GM19023 (cell line): ENCODE data around the gene KRTAP5-8.
"Not testable (repeated sequence)": the region's sequence is repeated elsewhere in the genome, so short reads cannot be mapped to it uniquely, and the experiment has no call there.

Experiments used
- ATAC-seq: cut with Tn5 transposase; IDR thresholded peaks from one replicate; pipeline ENCODE4 v1.9.1; 2021; ENCODE audit warnings: mild to moderate bottlenecking, moderate library complexity; ENCODE audit not compliant: unreplicated experiment

Gene KRTAP5-8

GRCh38 chr11:71542879-71543777 lies 5.3 kb downstream of the KRTAP5-8 start:
- ATAC-seq, result no peak

GRCh38 chr11:71543866-71544265 lies 6.0 kb downstream of the KRTAP5-8 start:
- no peak for ATAC-seq

- ATAC-seq, result no peak
Measured at GRCh38 chr11:71544525-71545214, 6.8 kb downstream of the KRTAP5-8 start.

- no peak for ATAC-seq
Measured at GRCh38 chr11:71545405-71545966, 7.7 kb downstream of the KRTAP5-8 start.

- ATAC-seq, result no peak
Measured at GRCh38 chr11:71548120-71548519, 10.3 kb downstream of the KRTAP5-8 start, which contains the start of gene KRTAP5-9. KRTAP5-9 (plus strand) TSS chr11:71548420; CDS start chr11:71548658, 238 bp downstream.

GRCh38 chr11:71548716-71549151 lies 10.9 kb downstream of the KRTAP5-8 start:
- ATAC-seq, result no peak

GRCh38 chr11:71551711-71552110 lies 13.9 kb downstream of the KRTAP5-8 start:
- no peak for ATAC-seq

GRCh38 chr11:71554996-71555395 lies 17.2 kb downstream of the KRTAP5-8 start:
- no peak for ATAC-seq

- no peak for ATAC-seq
Measured at GRCh38 chr11:71555508-71555907, 17.7 kb downstream of the KRTAP5-8 start.

GRCh38 chr11:71556018-71556417 lies 18.2 kb downstream of the KRTAP5-8 start:
- ATAC-seq, result no peak

- no peak for ATAC-seq
Measured at GRCh38 chr11:71557257-71557656, 19.4 kb downstream of the KRTAP5-8 start.

GRCh38 chr11:71558996-71559395 lies 21.2 kb downstream of the KRTAP5-8 start:
- ATAC-seq, result no peak

GRCh38 chr11:71562120-71562519 lies 24.3 kb downstream of the KRTAP5-8 start:
- ATAC-seq, result no peak

- ATAC-seq, result no peak
Measured at GRCh38 chr11:71563406-71563805, 25.6 kb downstream of the KRTAP5-8 start.

GRCh38 chr11:71564430-71564829 lies 26.6 kb downstream of the KRTAP5-8 start:
- ATAC-seq, result no peak

- ATAC-seq, result no peak
Measured at GRCh38 chr11:71565263-71565662, 27.4 kb downstream of the KRTAP5-8 start, which contains the start of gene KRTAP5-10. KRTAP5-10 (plus strand) TSS chr11:71565563; CDS start chr11:71565588, 25 bp downstream.

- no peak for ATAC-seq
Measured at GRCh38 chr11:71566081-71566620, 28.3 kb downstream of the KRTAP5-8 start.

- ATAC-seq, result not testable (repeated sequence)
Measured at GRCh38 chr11:71566626-71567599, 29.1 kb downstream of the KRTAP5-8 start.

- ATAC-seq, result not testable (repeated sequence)
Measured at GRCh38 chr11:71567633-71568032, 29.8 kb downstream of the KRTAP5-8 start.
